GM19023 (cell line): ENCODE data around the gene FTSJ1.
"Not testable (repeated sequence)": the region's sequence is repeated elsewhere in the genome, so short reads cannot be mapped to it uniquely, and the experiment has no call there.

Experiments used
- ATAC-seq: cut with Tn5 transposase; IDR thresholded peaks from one replicate; pipeline ENCODE4 v1.9.1; 2021; ENCODE audit warnings: mild to moderate bottlenecking, moderate library complexity; ENCODE audit not compliant: unreplicated experiment

FTSJ1 gene

GRCh38 chrX:48520976-48521352 is 45.0 kb downstream of the FTSJ1 start:
- ATAC-seq: no peak

- peak; percentile 98 for ATAC-seq
Observed at GRCh38 chrX:48521353-48522243, 45.6 kb downstream of the FTSJ1 start, which contains the start of gene EBP. EBP (plus strand) TSS chrX:48521808; CDS start chrX:48523772, 1,964 bp downstream.

DNA sequence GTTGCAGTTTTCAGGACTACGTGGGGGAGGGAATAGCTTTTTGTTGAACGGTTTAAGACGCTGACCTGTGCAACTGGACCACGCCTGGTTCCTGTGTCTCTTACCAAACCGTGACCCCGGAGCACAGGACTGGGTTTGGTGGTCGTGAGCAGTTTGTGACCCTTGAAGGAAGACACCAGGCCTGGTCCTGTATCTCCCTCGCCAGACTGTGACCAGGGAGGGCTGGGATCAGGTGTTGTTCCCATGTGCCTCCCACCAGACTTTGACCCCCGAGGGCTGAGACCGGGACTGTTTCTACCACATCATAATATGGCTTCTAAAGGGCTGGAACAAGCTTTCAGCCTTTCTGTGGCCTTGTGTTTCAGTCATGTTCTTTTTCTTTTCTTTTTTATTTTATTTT is 46.3 kb downstream of the FTSJ1 start:
- ATAC-seq: no peak

DNA sequence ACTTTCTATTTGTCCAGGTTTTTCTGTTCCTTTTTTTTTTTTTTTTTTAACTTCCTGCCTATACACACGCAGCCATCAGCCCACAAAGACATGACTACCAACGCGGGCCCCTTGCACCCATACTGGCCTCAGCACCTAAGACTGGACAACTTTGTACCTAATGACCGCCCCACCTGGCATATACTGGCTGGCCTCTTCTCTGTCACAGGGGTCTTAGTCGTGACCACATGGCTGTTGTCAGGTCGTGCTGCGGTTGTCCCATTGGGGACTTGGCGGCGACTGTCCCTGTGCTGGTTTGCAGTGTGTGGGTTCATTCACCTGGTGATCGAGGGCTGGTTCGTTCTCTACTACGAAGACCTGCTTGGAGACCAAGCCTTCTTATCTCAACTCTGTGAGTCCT is 47.7 kb downstream of the FTSJ1 start:
- no peak for ATAC-seq

DNA sequence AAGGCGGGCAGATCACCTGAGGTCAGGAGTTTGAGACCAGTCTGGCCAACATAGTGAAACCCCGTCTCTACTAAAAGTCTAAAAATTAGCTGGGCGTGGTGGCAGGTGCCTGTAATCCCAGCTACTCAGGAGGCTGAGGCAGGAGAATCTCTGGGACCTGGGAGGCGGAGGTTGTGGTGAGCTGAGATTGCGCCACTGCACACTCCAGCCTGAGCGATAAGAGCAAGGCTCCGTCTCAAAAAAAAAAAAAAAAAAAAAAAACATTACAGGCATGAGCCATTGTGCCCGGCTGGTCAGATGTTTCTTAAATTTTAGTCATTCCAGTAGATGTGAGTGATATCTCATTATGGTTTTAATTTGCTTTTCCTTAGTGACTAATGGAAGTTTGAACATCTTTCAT is 49.9 kb downstream of the FTSJ1 start:
- not testable (repeated sequence) for ATAC-seq

DNA sequence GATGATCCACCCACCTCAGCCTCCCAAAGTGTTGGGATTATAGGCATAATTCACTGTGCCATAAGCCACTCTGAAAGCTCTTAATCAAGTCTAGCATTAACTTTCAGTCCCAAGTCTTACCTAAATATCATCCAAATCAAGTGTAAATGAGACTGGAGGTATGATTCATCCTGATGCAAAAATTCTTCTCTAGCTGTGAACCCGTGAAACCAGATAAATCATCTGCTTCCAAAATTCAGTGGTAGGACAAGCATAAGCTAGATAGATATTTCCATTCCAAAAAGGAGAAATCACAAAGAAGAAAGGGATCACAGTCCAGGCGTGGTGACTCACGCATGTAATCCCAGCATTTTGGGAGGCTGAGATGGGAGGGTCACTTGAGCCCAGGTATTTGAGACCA is 54.7 kb downstream of the FTSJ1 start:
- no peak for ATAC-seq

GRCh38 chrX:48531358-48531959 is 55.5 kb downstream of the FTSJ1 start:
- no peak for ATAC-seq

GRCh38 chrX:48532161-48532560 is 56.2 kb downstream of the FTSJ1 start:
- ATAC-seq: no peak

- no peak for ATAC-seq
Observed at GRCh38 chrX:48533165-48533564, 57.2 kb downstream of the FTSJ1 start.
